ENCODE results near the gene MCTP1. TPM values are rescaled to one million over a fixed set of nuclear protein-coding genes. Genes with fewer than 3 reads are reported as not detected.

MCTP1 gene
- total RNA-seq, 1 experiment from 2014 or later, result 0.44 TPM

DNA sequence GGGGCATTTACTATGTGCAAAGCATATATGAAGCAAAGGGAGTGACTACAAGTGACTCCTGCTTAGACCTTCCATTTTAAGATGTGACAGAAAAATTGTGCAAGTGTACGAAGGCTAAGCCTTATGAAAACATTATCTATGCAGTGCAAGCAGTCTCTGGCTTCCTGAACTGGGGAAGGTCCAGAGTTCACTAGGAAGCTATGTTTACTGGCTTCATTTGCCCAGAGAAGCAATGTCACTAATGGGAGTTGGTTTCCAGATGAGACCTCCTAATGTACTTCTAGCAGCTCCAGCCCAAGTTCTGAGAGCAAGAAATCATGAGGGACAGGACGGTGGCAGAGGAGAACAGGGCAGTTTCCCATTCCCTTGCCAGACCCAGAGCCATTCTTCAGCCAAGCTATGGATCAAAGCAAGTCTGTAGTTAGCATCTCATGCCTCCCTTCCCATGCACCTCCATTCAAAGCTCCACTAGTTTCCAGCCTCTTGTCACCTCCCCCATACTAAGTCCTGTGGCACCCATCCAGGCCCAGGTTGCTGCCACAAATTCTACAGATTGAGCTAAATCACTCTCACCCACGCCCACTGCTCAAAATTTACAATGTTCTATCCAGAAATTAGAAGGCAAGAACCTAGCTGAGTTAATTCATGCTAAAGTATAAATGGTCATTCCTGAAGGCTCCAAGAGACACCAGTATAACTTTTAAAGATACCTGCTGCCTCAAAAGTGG, 21.8 kb downstream of the MCTP1 start:
- Histone ChIP-seq H3K9ac (ENCODE audit: low read length) (no peak overlapping the region), H2AFZ (ENCODE audit: low read depth, low read length, poor library complexity, severe bottlenecking) (no peak overlapping the region), H3K36me3 (ENCODE audit: control insufficient read depth in 1 of 2, insufficient read depth in 2 of 2, low read length in 2 of 2) (no peaks in the 10 kb centered on the region), H4K20me1 (ENCODE audit: insufficient read depth) (no peaks in the 10 kb centered on the region), H3K79me2 (ENCODE audit: insufficient read depth, low read length) (no peaks in the 10 kb centered on the region), H3K4me3 (replicated peaks in 1 of 2; ENCODE audit: low read depth in 1 of 2, low read length in 2 of 2) (no peak overlapping the region), H3K4me2 (ENCODE audit: low read length) (no peak overlapping the region), H3K27ac (ENCODE audit: low read depth, low read length) (no peak overlapping the region), H3K9me2 (ENCODE audit: insufficient read depth) (no peaks in the 10 kb centered on the region), H3K27me3 (ENCODE audit: insufficient read depth, low read length) (no peaks in the 10 kb centered on the region), H3K4me1 (ENCODE audit: control insufficient read depth in 1 of 2, insufficient read depth in 2 of 2, low read length in 2 of 2) (no peaks in the 10 kb centered on the region), H3K9me3 (ENCODE audit: control insufficient read depth in 1 of 2, insufficient read depth in 1 of 2, low read depth in 1 of 2, low read length in 2 of 2) (no peaks in the 10 kb centered on the region)
- RAD21 ChIA-PET (ENCODE audit: low non-redundant PET in 1 of 2, low total read pairs in 2 of 2, uncharacterized antibody in 2 of 2, unreplicated experiment in 2 of 2), result no interaction called here
- intact Hi-C loops (cut with micrococcal nuclease), result loop anchor here (5.0 kb wide), 1 partner anchor 431 kb away; no protein-coding TSS in a partner anchor
- POLR2A ChIA-PET, result no interaction called here
- CTCF ChIA-PET, result interaction anchor here (4.5 kb wide), 1 partner anchor 294 kb away, joined by 27 read pairs; no protein-coding TSS in a partner anchor
- BruUV-seq (replicated peaks), result no TSS peak
- no peak for TF ChIP-seq YY1 (IDR thresholded peaks at IDR 0.05; ENCODE audit: extremely low read depth, insufficient replicate concordance, low read depth, low read length)
- TF ChIP-seq ZFX (IDR thresholded peaks at IDR 0.05), result no peak
- no peak for TF ChIP-seq SP1 (IDR thresholded peaks at IDR 0.05; ENCODE audit: low read depth)
- no peak for TF ChIP-seq CTCF (IDR thresholded peaks at IDR 0.05 in 2 of 3, conservative IDR thresholded peaks at IDR 0.05 in 1 of 3; ENCODE audit: borderline replicate concordance in 1 of 3, insufficient read depth in 1 of 3, low read depth in 2 of 3, low read length in 2 of 3)
- TF ChIP-seq RAD21 (IDR thresholded peaks at IDR 0.05; ENCODE audit: low read depth), result no peak
- no peak for TF ChIP-seq TCF7L2 (IDR thresholded peaks at IDR 0.05; ENCODE audit: borderline replicate concordance, extremely low read depth, insufficient read depth, insufficient read length)
- no peak for DNase-seq (ENCODE audit: low read depth, low spot score)
- ATAC-seq, result no peak

Data from HCT116 (cell line).